Fibroblast of skin of left quadriceps (primary cell): ENCODE measurements around the gene ASPN.

Experiments
- DNase-seq, 2 experiments: peaks; one replicate each; pipeline ENCODE4 v3.0.0-alpha.2; 2013; ENCODE audit warnings: low read depth in 2 of 2

Gene ASPN

GRCh38 chr9:92476962-92477361 lies 5.3 kb downstream of the ASPN start:
- DNase-seq: no peak

DNA sequence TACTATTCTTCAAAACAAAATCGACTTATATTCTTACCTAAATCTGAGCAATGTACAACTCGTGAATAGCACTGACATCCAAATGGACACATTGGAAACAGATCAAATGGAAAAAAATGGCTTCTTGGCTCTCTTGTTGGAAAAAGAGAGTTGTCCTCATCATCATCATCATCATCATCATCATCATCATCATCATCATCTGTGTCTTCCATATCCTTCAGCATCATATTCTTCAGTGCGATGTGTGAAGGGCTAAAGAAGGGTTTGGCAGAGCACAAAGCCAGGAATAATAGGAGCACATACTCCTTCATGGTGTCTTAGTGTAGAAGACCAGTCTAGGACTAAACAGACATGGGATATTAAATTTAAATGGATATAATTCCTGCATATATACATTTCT lies 7.7 kb downstream of the ASPN start:
- no peak for DNase-seq

DNA sequence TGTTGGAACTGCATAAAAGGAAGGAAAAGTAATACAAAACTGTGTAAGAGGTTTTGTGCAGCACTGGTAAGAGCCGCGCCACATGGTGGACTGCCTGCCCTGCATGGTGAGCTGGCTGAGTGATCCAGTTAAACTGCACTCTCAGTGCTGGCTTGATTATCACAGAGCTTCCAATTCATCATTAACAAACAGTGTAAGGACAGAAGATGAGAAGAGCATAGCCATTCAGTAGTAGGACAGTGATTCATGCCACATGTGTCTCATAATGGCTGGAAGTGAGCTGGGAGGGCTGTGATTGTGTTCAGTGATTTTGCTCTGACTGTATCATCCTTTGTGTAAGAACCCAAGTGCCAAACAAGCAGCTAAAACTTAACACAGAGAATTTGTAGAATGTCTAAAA lies 14.1 kb downstream of the ASPN start:
- peak; percentile 18 to 34 for DNase-seq

- no peak for DNase-seq
These were observed 14.8 kb downstream of the ASPN start for GRCh38 chr9:92467511-92467910.

GRCh38 chr9:92467041-92467440 lies 15.3 kb downstream of the ASPN start:
- DNase-seq: no peak

- peak; percentile 83 to 84 for DNase-seq
These were observed 18.3 kb downstream of the ASPN start for GRCh38 chr9:92463984-92464383.

GRCh38 chr9:92463387-92463786 lies 18.9 kb downstream of the ASPN start:
- no peak for DNase-seq

DNA sequence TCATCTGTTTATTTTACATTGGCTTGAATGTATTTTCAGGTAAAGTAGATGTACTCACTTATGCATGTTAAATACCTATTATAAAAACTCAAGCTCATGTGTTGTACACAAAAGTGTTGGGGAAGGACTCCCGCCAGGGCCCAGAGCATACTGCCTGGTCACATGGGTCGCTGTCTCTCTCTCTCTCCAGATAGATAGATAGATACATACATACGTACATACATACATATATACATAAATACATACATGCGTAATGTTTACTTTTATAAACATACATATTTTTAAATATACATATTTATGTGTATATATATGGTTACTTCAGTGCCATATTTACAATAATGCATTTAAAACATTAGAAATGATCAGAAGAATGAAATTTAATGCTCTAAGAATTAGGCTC lies 24.7 kb downstream of the ASPN start:
- DNase-seq: no peak

GRCh38 chr9:92455217-92455616 lies 27.1 kb downstream of the ASPN start:
- no peak for DNase-seq

DNA sequence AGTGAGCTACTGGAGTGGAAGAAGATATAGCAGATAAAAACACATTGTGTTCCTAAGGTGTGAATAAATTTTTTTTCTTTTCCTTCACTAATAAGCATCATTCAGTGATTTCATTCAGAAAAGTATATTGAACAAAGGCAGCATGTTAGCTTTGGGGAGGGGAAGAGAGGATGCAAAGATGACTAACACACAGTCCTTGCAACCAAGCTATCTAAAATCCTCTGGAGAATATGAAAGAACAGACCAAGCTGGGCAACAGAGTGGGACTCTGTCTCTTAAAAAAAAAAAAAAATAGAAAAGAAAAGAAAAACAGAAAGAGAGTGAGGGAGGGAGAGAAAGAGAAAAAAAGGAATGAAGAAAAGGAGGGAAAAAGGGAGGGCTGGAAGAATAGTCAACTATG lies 35.8 kb downstream of the ASPN start:
- DNase-seq: no peak

DNA sequence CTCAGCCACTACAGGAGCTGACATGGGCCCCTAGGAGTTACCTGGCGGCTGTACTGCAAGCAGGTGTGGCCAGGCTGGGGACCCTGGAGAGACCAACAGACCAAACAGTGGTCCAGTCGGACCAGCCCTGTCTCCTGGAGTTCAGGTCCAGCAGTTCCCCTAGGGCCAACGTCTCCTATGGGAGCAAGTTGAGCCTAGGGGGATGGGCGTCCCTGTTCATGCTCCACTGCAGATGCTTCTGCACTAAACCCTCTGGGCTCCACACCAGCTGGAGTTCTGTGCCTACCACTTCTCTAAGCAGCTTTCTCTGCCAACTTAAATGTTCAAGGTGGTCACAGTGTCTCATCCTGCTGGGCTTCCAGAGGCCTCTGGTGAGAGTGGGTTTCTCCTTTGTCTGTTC lies 37.5 kb downstream of the ASPN start:
- DNase-seq: no peak

DNA sequence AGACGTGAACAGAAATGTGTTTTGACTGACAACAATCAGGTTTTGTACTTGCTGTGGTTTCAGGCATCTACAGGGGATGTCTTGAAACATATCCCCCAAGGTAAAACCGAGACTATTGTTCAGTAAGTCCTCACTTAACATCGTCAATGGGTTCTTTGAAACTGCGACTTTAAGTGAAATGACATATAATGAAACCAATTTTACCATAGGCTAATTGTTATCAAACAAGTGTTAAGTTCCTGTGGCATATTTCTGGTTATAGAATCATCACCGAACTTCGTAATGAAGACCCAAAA lies 41.6 kb downstream of the ASPN start:
- no peak for DNase-seq

- no peak for DNase-seq
These were observed 42.2 kb downstream of the ASPN start for GRCh38 chr9:92439921-92440750.

- DNase-seq: no peak
These were observed 43.3 kb downstream of the ASPN start for GRCh38 chr9:92438900-92439526.

- DNase-seq: no peak
These were observed 47.0 kb downstream of the ASPN start for GRCh38 chr9:92435263-92435662.

- no peak for DNase-seq
These were observed 49.2 kb downstream of the ASPN start for GRCh38 chr9:92432972-92433548.

- peak in 1 of 2 experiments; percentile 27 for DNase-seq
These were observed 50.0 kb downstream of the ASPN start for GRCh38 chr9:92432350-92432749.

DNA sequence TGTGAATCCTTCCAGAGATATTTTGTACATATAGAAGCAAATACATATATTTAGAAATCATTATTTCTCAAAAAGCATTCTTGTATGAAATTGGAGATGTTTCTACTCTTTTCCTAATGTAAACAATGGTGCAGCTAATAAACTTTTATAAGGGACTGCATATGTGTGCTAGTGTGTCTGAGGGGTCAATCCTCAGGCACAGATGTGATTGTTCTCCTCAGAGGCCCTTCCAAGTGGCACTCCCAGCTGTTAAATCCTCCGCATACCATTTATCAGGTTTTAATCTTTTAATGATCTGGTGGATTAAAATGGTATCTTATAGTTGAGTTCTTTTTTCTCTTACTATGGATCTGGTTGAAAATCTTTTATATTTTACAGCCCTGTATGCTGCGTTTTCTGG lies 52.5 kb downstream of the ASPN start:
- DNase-seq: no peak

- DNase-seq: no peak
These were observed 55.7 kb downstream of the ASPN start for GRCh38 chr9:92426501-92427145.

GRCh38 chr9:92425474-92425873 lies 56.8 kb downstream of the ASPN start:
- DNase-seq: peak; percentile 65 to 78

- peak; percentile 62 to 71 for DNase-seq
These were observed 58.0 kb downstream of the ASPN start, which contains the start of gene OMD for GRCh38 chr9:92424340-92424739. TSS of gene OMD (minus strand) at chr9:92424471. CDS start at chr9:92417558, 6,913 bp downstream.

- DNase-seq: no peak
These were observed 58.7 kb downstream of the ASPN start for GRCh38 chr9:92423612-92424011.
